Skeletal muscle satellite cell (primary cell): Measurements from ENCODE around the gene SLC2A6.
"Not testable (repeated sequence)": the region's sequence is repeated elsewhere in the genome, so short reads cannot be mapped to it uniquely, and the experiment has no call there.

ENCODE experiments used
- H3K27me3 ChIP-seq: 2 replicates; pipeline ENCODE4 v1.7.0; 2013; ENCODE audit warnings: low read length; ENCODE audit not compliant: control insufficient read depth, insufficient read depth
- H3K36me3 ChIP-seq: 2 replicates; pipeline ENCODE4 v1.7.0; 2013; ENCODE audit warnings: mild to moderate bottlenecking, control low read depth, low read length; ENCODE audit not compliant: insufficient read depth
- H3K4me1 ChIP-seq: 2 replicates; pipeline ENCODE4 v1.7.0; 2013; ENCODE audit warnings: low read length; ENCODE audit not compliant: control insufficient read depth, insufficient read depth
- H3K4me2 ChIP-seq: 2 replicates; pipeline ENCODE4 v1.7.0; 2013; ENCODE audit warnings: mild to moderate bottlenecking, low read length
- H3K4me3 ChIP-seq: 2 replicates; pipeline ENCODE4 v1.7.0; 2013; ENCODE audit warnings: low read length
- H3K9ac ChIP-seq: 2 replicates; pipeline ENCODE4 v1.7.0; 2013; ENCODE audit warnings: mild to moderate bottlenecking, low read depth, low read length, moderate library complexity
- H3K9me3 ChIP-seq: replicated peaks from 2 replicates; pipeline ENCODE4 v1.7.0; 2013; ENCODE audit warnings: mild to moderate bottlenecking, control low read depth, low read length

Gene SLC2A6

GRCh38 chr9:133452562-133452961, 26.3 kb downstream of the SLC2A6 start:
- no peak overlapping the region for H3K4me3 ChIP-seq
- no peak overlapping the region for H3K4me2 ChIP-seq
- H3K27me3 ChIP-seq: peaks cover 5% of the 10 kb centered on the region
- no peaks in the 10 kb centered on the region for H3K4me1 ChIP-seq
- no peaks in the 10 kb centered on the region for H3K9me3 ChIP-seq
- no peaks in the 10 kb centered on the region for H3K36me3 ChIP-seq
- H3K9ac ChIP-seq: no peak overlapping the region

GRCh38 chr9:133451865-133452264, 27.0 kb downstream of the SLC2A6 start:
- not testable (repeated sequence) for H3K4me2 ChIP-seq, H3K9me3 ChIP-seq, H3K4me3 ChIP-seq, H3K9ac ChIP-seq, H3K27me3 ChIP-seq, H3K4me1 ChIP-seq, H3K36me3 ChIP-seq

GRCh38 chr9:133449760-133450159, 29.1 kb downstream of the SLC2A6 start:
- Histone ChIP-seq H3K4me1 (no peaks in the 10 kb centered on the region), H3K9ac (no peak overlapping the region), H3K36me3 (no peaks in the 10 kb centered on the region), H3K27me3 (peaks cover 21% of the 10 kb centered on the region), H3K9me3 (no peaks in the 10 kb centered on the region), H3K4me3 (no peak overlapping the region), H3K4me2 (no peak overlapping the region)

DNA sequence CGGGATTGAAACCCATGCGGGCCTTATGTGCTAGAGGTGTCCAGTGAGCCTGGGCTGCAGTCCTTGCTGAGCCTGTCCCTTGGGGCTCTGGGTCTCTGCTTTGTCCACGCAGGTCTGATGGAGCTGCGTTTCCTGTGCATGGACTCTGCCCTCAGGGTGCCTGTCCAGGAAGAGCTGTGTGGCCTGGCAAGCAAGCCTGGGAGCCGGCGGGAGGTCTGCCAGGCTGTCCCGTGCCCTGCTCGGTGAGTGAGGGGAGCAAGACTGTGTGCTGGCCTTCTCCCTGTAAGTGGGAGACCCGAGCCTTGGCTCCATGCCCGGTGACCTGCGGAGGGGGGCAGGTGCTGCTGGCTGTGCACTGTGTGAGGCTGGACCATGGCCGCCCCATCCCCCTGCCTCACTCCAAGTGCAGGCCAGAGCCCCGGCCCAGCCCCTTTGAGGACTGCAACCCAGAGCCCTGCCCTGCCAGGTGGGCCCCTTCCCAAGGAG, 30.4 kb downstream of the SLC2A6 start:
- no peak overlapping the region for H3K4me3 ChIP-seq
- no peaks in the 10 kb centered on the region for H3K36me3 ChIP-seq
- H3K9me3 ChIP-seq: no peaks in the 10 kb centered on the region
- H3K27me3 ChIP-seq: peaks cover 16% of the 10 kb centered on the region
- H3K4me2 ChIP-seq: no peak overlapping the region
- H3K4me1 ChIP-seq: no peaks in the 10 kb centered on the region
- no peak overlapping the region for H3K9ac ChIP-seq

GRCh38 chr9:133445293-133445969, 33.5 kb downstream of the SLC2A6 start:
- H3K9me3 ChIP-seq: no peaks in the 10 kb centered on the region
- no peaks in the 10 kb centered on the region for H3K36me3 ChIP-seq
- no peak overlapping the region for H3K4me3 ChIP-seq
- no peaks in the 10 kb centered on the region for H3K4me1 ChIP-seq
- peaks cover 16% of the 10 kb centered on the region for H3K27me3 ChIP-seq
- H3K4me2 ChIP-seq: no peak overlapping the region
- H3K9ac ChIP-seq: no peak overlapping the region

DNA sequence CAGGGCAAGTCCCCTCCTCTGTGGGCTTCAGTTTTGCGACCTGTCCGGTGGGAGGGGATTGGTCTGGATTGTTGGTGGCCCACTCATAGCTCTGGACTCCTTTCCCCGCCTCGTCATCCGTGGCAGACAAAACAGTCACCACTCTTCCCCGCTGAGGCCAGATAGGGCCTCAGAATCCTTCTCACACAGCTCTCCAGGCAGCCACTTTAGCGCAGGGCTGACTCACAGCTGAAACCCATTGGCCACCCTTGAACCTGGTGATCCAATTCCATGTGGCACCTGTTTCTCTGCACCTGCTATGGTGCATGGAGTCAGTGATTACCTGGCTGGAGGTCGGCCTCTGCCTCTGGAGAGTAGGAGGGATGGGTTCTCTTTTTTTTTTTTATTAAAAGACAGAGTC, 34.9 kb downstream of the SLC2A6 start:
- H3K36me3 ChIP-seq: no peaks in the 10 kb centered on the region
- H3K9me3 ChIP-seq: no peaks in the 10 kb centered on the region
- H3K27me3 ChIP-seq: peaks cover 16% of the 10 kb centered on the region
- no peak overlapping the region for H3K9ac ChIP-seq
- no peak overlapping the region for H3K4me3 ChIP-seq
- H3K4me2 ChIP-seq: no peak overlapping the region
- no peaks in the 10 kb centered on the region for H3K4me1 ChIP-seq

DNA sequence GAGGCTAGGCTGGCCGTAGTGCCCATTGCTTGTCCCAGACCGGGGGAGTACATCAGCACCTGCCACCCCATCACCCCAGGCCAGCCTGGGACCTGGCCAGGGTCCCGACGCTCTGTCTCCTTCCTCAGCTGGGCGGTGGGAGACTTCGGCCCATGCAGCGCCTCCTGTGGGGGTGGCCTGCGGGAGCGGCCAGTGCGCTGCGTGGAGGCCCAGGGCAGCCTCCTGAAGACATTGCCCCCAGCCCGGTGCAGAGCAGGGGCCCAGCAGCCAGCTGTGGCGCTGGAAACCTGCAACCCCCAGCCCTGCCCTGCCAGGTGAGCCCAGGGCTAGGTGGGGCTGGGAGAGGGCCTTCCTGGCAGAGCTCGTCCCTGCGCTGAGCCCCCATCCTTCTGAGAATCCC, 35.7 kb downstream of the SLC2A6 start:
- Histone ChIP-seq H3K36me3 (no peaks in the 10 kb centered on the region), H3K9me3 (no peaks in the 10 kb centered on the region), H3K4me1 (no peaks in the 10 kb centered on the region), H3K27me3 (peaks cover 16% of the 10 kb centered on the region), H3K9ac (no peak overlapping the region), H3K4me2 (no peak overlapping the region), H3K4me3 (no peak overlapping the region)

DNA sequence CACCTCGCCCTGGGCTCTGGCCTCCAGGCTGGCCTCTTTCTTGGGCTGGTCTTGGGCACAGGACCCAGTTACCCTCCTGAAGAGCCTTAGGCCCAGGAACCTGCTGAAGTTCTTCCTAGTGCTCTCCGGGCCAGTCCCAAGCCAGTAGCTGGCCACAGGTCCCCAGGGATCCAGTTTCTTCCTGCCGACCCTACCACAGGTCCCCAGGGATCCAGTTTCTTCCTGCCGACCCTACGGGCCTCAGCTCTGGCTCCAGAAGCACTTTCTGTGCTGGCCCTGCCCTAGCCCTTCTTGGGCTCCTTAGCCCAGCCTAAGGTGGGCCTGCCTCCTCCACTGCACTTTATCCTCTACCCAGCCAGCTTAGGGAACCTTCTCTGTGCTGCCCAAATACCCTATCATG, 37.3 kb downstream of the SLC2A6 start:
- no peak overlapping the region for H3K4me3 ChIP-seq
- H3K9ac ChIP-seq: no peak overlapping the region
- no peaks in the 10 kb centered on the region for H3K36me3 ChIP-seq

GRCh38 chr9:133440874-133441273, 38.0 kb downstream of the SLC2A6 start:
- Histone ChIP-seq H3K36me3 (no peaks in the 10 kb centered on the region), H3K9me3 (no peaks in the 10 kb centered on the region), H3K4me3 (no peak overlapping the region), H3K27me3 (peaks cover 9% of the 10 kb centered on the region), H3K9ac (no peak overlapping the region), H3K4me1 (no peaks in the 10 kb centered on the region), H3K4me2 (no peak overlapping the region)

More for the DNA sequence above, 37.3 kb downstream of the SLC2A6 start:
- Histone ChIP-seq H3K9me3 (no peaks in the 10 kb centered on the region), H3K4me1 (no peaks in the 10 kb centered on the region), H3K27me3 (peaks cover 16% of the 10 kb centered on the region), H3K4me2 (no peak overlapping the region)

GRCh38 chr9:133439337-133439736, 39.6 kb downstream of the SLC2A6 start:
- H3K4me1 ChIP-seq: no peaks in the 10 kb centered on the region
- no peaks in the 10 kb centered on the region for H3K9me3 ChIP-seq
- no peak overlapping the region for H3K9ac ChIP-seq
- no peak overlapping the region for H3K4me2 ChIP-seq
- no peaks in the 10 kb centered on the region for H3K27me3 ChIP-seq
- no peaks in the 10 kb centered on the region for H3K36me3 ChIP-seq
- no peak overlapping the region for H3K4me3 ChIP-seq

DNA sequence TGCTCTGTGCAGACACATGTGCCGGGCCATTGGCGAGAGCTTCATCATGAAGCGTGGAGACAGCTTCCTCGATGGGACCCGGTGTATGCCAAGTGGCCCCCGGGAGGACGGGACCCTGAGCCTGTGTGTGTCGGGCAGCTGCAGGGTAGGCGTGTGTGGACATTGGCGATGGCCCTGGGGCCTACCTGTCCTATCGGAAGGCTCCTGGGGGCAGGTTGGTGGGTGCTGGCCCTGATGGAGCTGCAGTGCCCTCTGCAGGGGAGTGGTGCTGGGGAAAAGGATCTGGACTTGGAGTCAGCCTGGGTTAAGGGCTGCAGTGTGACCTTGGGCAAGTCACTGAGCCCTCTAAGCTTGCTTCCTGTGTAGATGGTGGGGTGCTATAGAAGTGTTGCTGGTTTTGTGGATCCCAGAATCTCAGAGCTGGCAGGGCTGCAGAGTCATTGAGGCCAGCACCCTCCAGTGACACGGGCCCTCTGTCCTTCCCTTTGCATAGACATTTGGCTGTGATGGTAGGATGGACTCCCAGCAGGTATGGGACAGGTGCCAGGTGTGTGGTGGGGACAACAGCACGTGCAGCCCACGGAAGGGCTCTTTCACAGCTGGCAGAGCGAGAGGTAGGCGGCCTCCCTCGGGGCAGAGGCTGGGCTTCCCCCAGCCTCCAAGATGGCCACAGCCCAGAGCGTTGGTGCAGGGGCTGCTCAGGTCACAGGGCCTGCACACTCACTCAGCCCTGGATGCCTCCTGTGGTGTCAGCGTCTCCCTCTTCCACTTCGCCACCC, 41.0 kb downstream of the SLC2A6 start:
- Histone ChIP-seq H3K9me3 (no peaks in the 10 kb centered on the region), H3K4me3 (no peak overlapping the region), H3K4me2 (no peak overlapping the region), H3K27me3 (no peaks in the 10 kb centered on the region), H3K9ac (no peak overlapping the region), H3K4me1 (no peaks in the 10 kb centered on the region), H3K36me3 (no peaks in the 10 kb centered on the region)

GRCh38 chr9:133436681-133437080, 42.2 kb downstream of the SLC2A6 start:
- Histone ChIP-seq H3K4me2 (no peak overlapping the region), H3K9me3 (no peaks in the 10 kb centered on the region), H3K4me1 (no peaks in the 10 kb centered on the region), H3K4me3 (no peak overlapping the region), H3K27me3 (no peaks in the 10 kb centered on the region), H3K36me3 (no peaks in the 10 kb centered on the region), H3K9ac (no peak overlapping the region)
